Astrocyte (in vitro differentiated cells and primary cell): Measurements from ENCODE around the gene CCDC63. TPM values are rescaled to one million over a fixed set of nuclear protein-coding genes. Genes with fewer than 3 reads are reported as not detected.

Experiments
- DNase-seq: peaks from one replicate; pipeline ENCODE4 v3.0.0-alpha.2; 2010; ENCODE audit warnings: low read depth
- FAIRE-seq: peaks from 2 replicates; lab custom pipeline; 2011; peaks lifted over from hg19 to GRCh38; lab: Jason Lieb, UNC
- H2AFZ ChIP-seq: 2 replicates; pipeline ENCODE4 v1.6.0; 2012; ENCODE audit warnings: low read depth, low read length, inconsistent platforms
- H3K27ac ChIP-seq: 2 replicates; pipeline ENCODE4 v1.5.1; 2011; ENCODE audit warnings: low read depth, low read length, inconsistent platforms
- H3K27me3 ChIP-seq: 2 replicates; pipeline ENCODE4 v1.6.0; 2011; ENCODE audit warnings: low read length, inconsistent platforms; ENCODE audit not compliant: insufficient read depth
- H3K36me3 ChIP-seq: 2 replicates; pipeline ENCODE4 v1.5.1; 2011; ENCODE audit warnings: low read length, inconsistent platforms; ENCODE audit not compliant: insufficient read depth
- H3K4me1 ChIP-seq: 2 replicates; pipeline ENCODE4 v1.5.1; 2011; ENCODE audit warnings: low read length, inconsistent platforms; ENCODE audit not compliant: insufficient read depth
- H3K4me2 ChIP-seq: 2 replicates; pipeline ENCODE4 v1.6.0; 2012; ENCODE audit warnings: low read length, inconsistent platforms
- H3K4me3 ChIP-seq: 2 replicates; pipeline ENCODE4 v1.5.1; 2011; ENCODE audit warnings: low read depth, mild to moderate bottlenecking, low read length, inconsistent platforms; ENCODE audit not compliant: insufficient read depth
- H3K79me2 ChIP-seq: 2 replicates; pipeline ENCODE4 v1.6.0; 2012; ENCODE audit warnings: mild to moderate bottlenecking, low read length, inconsistent platforms; ENCODE audit not compliant: insufficient read depth
- H3K9ac ChIP-seq: 2 replicates; pipeline ENCODE4 v1.6.0; 2012; ENCODE audit warnings: mild to moderate bottlenecking, low read length, inconsistent platforms
- H3K9me3 ChIP-seq: 2 replicates; pipeline ENCODE4 v1.5.1; 2012; ENCODE audit warnings: low read depth, mild to moderate bottlenecking, low read length, inconsistent platforms; ENCODE audit not compliant: insufficient read depth
- H4K20me1 ChIP-seq: 2 replicates; pipeline ENCODE4 v1.6.0; 2012; ENCODE audit warnings: low read length, inconsistent platforms; ENCODE audit not compliant: insufficient read depth
- H3K27ac Mint-ChIP-seq: one replicate; pipeline ENCODE4 v1.8.0; 2021; ENCODE audit warnings: mild to moderate bottlenecking, mixed read lengths; ENCODE audit not compliant: unreplicated experiment
- H3K27me3 Mint-ChIP-seq: one replicate; pipeline ENCODE4 v1.8.0; 2021; ENCODE audit warnings: low read depth, mixed read lengths; ENCODE audit not compliant: unreplicated experiment
- H3K36me3 Mint-ChIP-seq: one replicate; pipeline ENCODE4 v1.8.0; 2021; ENCODE audit warnings: low read depth, mixed read lengths; ENCODE audit not compliant: unreplicated experiment
- H3K4me1 Mint-ChIP-seq: one replicate; pipeline ENCODE4 v1.8.0; 2021; ENCODE audit warnings: low read depth, mixed read lengths; ENCODE audit not compliant: unreplicated experiment
- H3K4me3 Mint-ChIP-seq: one replicate; pipeline ENCODE4 v1.8.0; 2021; ENCODE audit warnings: mild to moderate bottlenecking, moderate library complexity, mixed read lengths; ENCODE audit not compliant: unreplicated experiment
- H3K9me3 Mint-ChIP-seq: one replicate; pipeline ENCODE4 v1.8.0; 2021; ENCODE audit warnings: mild to moderate bottlenecking, mixed read lengths; ENCODE audit not compliant: unreplicated experiment
- CTCF ChIP-seq: IDR thresholded peaks from 2 replicates; pipeline ENCODE4 v1.5.1; 2011; ENCODE audit warnings: low read depth, mild to moderate bottlenecking, inconsistent platforms, low read length, moderate library complexity; ENCODE audit not compliant: insufficient read depth
- EZH2 ChIP-seq: IDR thresholded peaks from 2 replicates; pipeline ENCODE4 v1.6.1; 2012; ENCODE audit warnings: mild to moderate bottlenecking, low read length, inconsistent platforms; ENCODE audit not compliant: insufficient read depth
- total RNA-seq: library from RNA; stranded (reverse); gene quantifications from 2 replicates; pipeline ENCODE4 v1.2.1, GENCODE V29; 2021

The CCDC63 gene
- total RNA-seq, 1 donor from 2014 or later = 0.30 TPM

- H3K4me2 ChIP-seq = no peak overlapping the region
- H4K20me1 ChIP-seq = no peaks in the 10 kb centered on the region
- no peak overlapping the region for H2AFZ ChIP-seq
- no peaks in the 10 kb centered on the region for H3K4me1 ChIP-seq
- FAIRE-seq (no peak), DNase-seq (no peak)
- H3K79me2 ChIP-seq = no peaks in the 10 kb centered on the region
- no peak overlapping the region for H3K27ac ChIP-seq
- TF ChIP-seq EZH2 = no peak
- no peak for TF ChIP-seq CTCF
- Mint-ChIP-seq H3K36me3 (no peaks in the 10 kb centered on the region), H3K27ac (no peak overlapping the region), H3K4me3 (no peak overlapping the region), H3K9me3 (no peaks in the 10 kb centered on the region), H3K4me1 (peaks cover 3% of the 10 kb centered on the region), H3K27me3 (peaks cover 3% of the 10 kb centered on the region)
- H3K36me3 ChIP-seq = no peaks in the 10 kb centered on the region
- no peak overlapping the region for H3K4me3 ChIP-seq
- no peak overlapping the region for H3K9ac ChIP-seq
- peaks cover 9% of the 10 kb centered on the region for H3K27me3 ChIP-seq
- no peaks in the 10 kb centered on the region for H3K9me3 ChIP-seq
Observed at GRCh38 chr12:110928700-110929099, 81.9 kb downstream of the CCDC63 start.

GRCh38 chr12:110929818-110930217, 83.0 kb downstream of the CCDC63 start:
- Histone ChIP-seq H2AFZ (no peak overlapping the region), H3K9ac (no peak overlapping the region), H3K4me1 (peaks cover 9% of the 10 kb centered on the region), H4K20me1 (no peaks in the 10 kb centered on the region), H3K36me3 (no peaks in the 10 kb centered on the region), H3K27me3 (peaks cover 9% of the 10 kb centered on the region), H3K79me2 (no peaks in the 10 kb centered on the region), H3K27ac (no peak overlapping the region), H3K4me2 (no peak overlapping the region), H3K9me3 (no peaks in the 10 kb centered on the region), H3K4me3 (no peak overlapping the region)
- TF ChIP-seq EZH2 (no peak), CTCF (no peak)
- Mint-ChIP-seq H3K4me3 (no peak overlapping the region), H3K4me1 (peaks cover 9% of the 10 kb centered on the region), H3K36me3 (no peaks in the 10 kb centered on the region), H3K27ac (no peak overlapping the region), H3K9me3 (no peaks in the 10 kb centered on the region), H3K27me3 (no peaks in the 10 kb centered on the region)
- FAIRE-seq (no peak), DNase-seq (no peak)

- TF ChIP-seq EZH2 (no peak), CTCF (no peak)
- Mint-ChIP-seq H3K4me3 (no peak overlapping the region), H3K4me1 (peaks cover 9% of the 10 kb centered on the region), H3K9me3 (no peaks in the 10 kb centered on the region), H3K36me3 (no peaks in the 10 kb centered on the region), H3K27ac (no peak overlapping the region), H3K27me3 (no peaks in the 10 kb centered on the region)
- no peaks in the 10 kb centered on the region for H3K9me3 ChIP-seq
- no peak for DNase-seq
- no peak overlapping the region for H3K4me2 ChIP-seq
- H2AFZ ChIP-seq = no peak overlapping the region
- H3K79me2 ChIP-seq = no peaks in the 10 kb centered on the region
- no peak for FAIRE-seq
- H3K27ac ChIP-seq = no peak overlapping the region
- peaks cover 8% of the 10 kb centered on the region for H3K27me3 ChIP-seq
- no peak overlapping the region for H3K4me3 ChIP-seq
- H3K4me1 ChIP-seq = peaks cover 9% of the 10 kb centered on the region
- H4K20me1 ChIP-seq = no peaks in the 10 kb centered on the region
- H3K9ac ChIP-seq = no peak overlapping the region
- no peaks in the 10 kb centered on the region for H3K36me3 ChIP-seq
Observed at GRCh38 chr12:110930348-110931314, 83.8 kb downstream of the CCDC63 start.
